Memory B cell (primary cell): ENCODE data around the gene MRTFA.
A peak's percentile ranks its signal among the peaks of the same experiment; 100 is the strongest.
"Not testable (repeated sequence)": the region's sequence is repeated elsewhere in the genome, so short reads cannot be mapped to it uniquely, and the experiment has no call there.

ENCODE experiments used
- ATAC-seq: fragments of 150-1000 bp; cut with Tn5 transposase; 2 replicates; pipeline ENCODE4 v1.10.0; 2021; ENCODE audit warnings: low read depth, mild to moderate bottlenecking, moderate library complexity
- DNase-seq, 2 donors: peaks; one replicate each; pipeline ENCODE4 v3.0.0; 2022; ENCODE audit warnings: low spot score in 2 of 2
- H3K27ac Mint-ChIP-seq: one replicate; pipeline ENCODE4 v1.8.0; 2022; ENCODE audit warnings: mild to moderate bottlenecking, moderate library complexity, mixed read lengths
- H3K27me3 Mint-ChIP-seq: one replicate; pipeline ENCODE4 v1.8.0; 2022; ENCODE audit warnings: mixed read lengths
- H3K36me3 Mint-ChIP-seq: one replicate; pipeline ENCODE4 v1.8.0; 2022; ENCODE audit warnings: mild to moderate bottlenecking, mixed read lengths
- H3K4me1 Mint-ChIP-seq: one replicate; pipeline ENCODE4 v1.8.0; 2022; ENCODE audit warnings: mixed read lengths
- H3K4me3 Mint-ChIP-seq: one replicate; pipeline ENCODE4 v1.8.0; 2022; ENCODE audit warnings: mild to moderate bottlenecking, moderate library complexity, mixed read lengths
- H3K9me3 Mint-ChIP-seq: one replicate; pipeline ENCODE4 v1.8.0; 2022; ENCODE audit warnings: mixed read lengths

Gene MRTFA

GRCh38 chr22:40516416-40516815 is 120.1 kb downstream of the MRTFA start:
- Mint-ChIP-seq H3K4me1 (peaks cover 16% of the 10 kb centered on the region), H3K36me3 (peaks cover 7% of the 10 kb centered on the region), H3K9me3 (no peaks in the 10 kb centered on the region), H3K27me3 (no peaks in the 10 kb centered on the region), H3K27ac (no peak overlapping the region), H3K4me3 (no peak overlapping the region)
- no peak for DNase-seq
- ATAC-seq = no peak

GRCh38 chr22:40512426-40513136 is 123.9 kb downstream of the MRTFA start:
- no peak overlapping the region for H3K4me3 Mint-ChIP-seq
- DNase-seq (no peak), ATAC-seq (no peak)
- H3K4me1 Mint-ChIP-seq = peaks cover 7% of the 10 kb centered on the region
- no peaks in the 10 kb centered on the region for H3K27me3 Mint-ChIP-seq
- peaks cover 4% of the 10 kb centered on the region for H3K36me3 Mint-ChIP-seq
- no peaks in the 10 kb centered on the region for H3K9me3 Mint-ChIP-seq
- H3K27ac Mint-ChIP-seq = no peak overlapping the region

- Mint-ChIP-seq H3K4me1 (peaks cover 4% of the 10 kb centered on the region), H3K36me3 (peaks cover 4% of the 10 kb centered on the region), H3K4me3 (no peak overlapping the region), H3K27me3 (no peaks in the 10 kb centered on the region), H3K9me3 (no peaks in the 10 kb centered on the region), H3K27ac (peak overlapping the region; percentile 1)
- ATAC-seq = no peak
- DNase-seq = no peak
Observed at GRCh38 chr22:40511604-40512003, 124.9 kb downstream of the MRTFA start.

GRCh38 chr22:40510631-40511364 is 125.7 kb downstream of the MRTFA start:
- Mint-ChIP-seq H3K36me3 (peaks cover 2% of the 10 kb centered on the region), H3K27ac (peak overlapping the region; percentile 1), H3K4me3 (no peak overlapping the region), H3K9me3 (no peaks in the 10 kb centered on the region), H3K27me3 (no peaks in the 10 kb centered on the region), H3K4me1 (peaks cover 4% of the 10 kb centered on the region)
- DNase-seq (no peak), ATAC-seq (no peak)

GRCh38 chr22:40509401-40510134 is 127.0 kb downstream of the MRTFA start:
- no peaks in the 10 kb centered on the region for H3K9me3 Mint-ChIP-seq
- H3K27ac Mint-ChIP-seq = peak overlapping the region; percentile 14
- H3K36me3 Mint-ChIP-seq = no peaks in the 10 kb centered on the region
- H3K4me1 Mint-ChIP-seq = peaks cover 7% of the 10 kb centered on the region
- DNase-seq = no peak
- no peak overlapping the region for H3K4me3 Mint-ChIP-seq
- ATAC-seq = no peak
- H3K27me3 Mint-ChIP-seq = no peaks in the 10 kb centered on the region

- DNase-seq, H3K4me3 Mint-ChIP-seq, H3K4me1 Mint-ChIP-seq, H3K27me3 Mint-ChIP-seq, H3K27ac Mint-ChIP-seq, H3K9me3 Mint-ChIP-seq, H3K36me3 Mint-ChIP-seq, ATAC-seq: not testable (repeated sequence)
Observed at GRCh38 chr22:40508046-40508445, 128.5 kb downstream of the MRTFA start.

GRCh38 chr22:40507491-40507890 is 129.0 kb downstream of the MRTFA start:
- H3K36me3 Mint-ChIP-seq = peaks cover 4% of the 10 kb centered on the region
- DNase-seq (no peak), ATAC-seq (no peak)
- no peak overlapping the region for H3K4me3 Mint-ChIP-seq
- H3K9me3 Mint-ChIP-seq = no peaks in the 10 kb centered on the region
- no peaks in the 10 kb centered on the region for H3K27me3 Mint-ChIP-seq
- H3K4me1 Mint-ChIP-seq = peaks cover 14% of the 10 kb centered on the region
- H3K27ac Mint-ChIP-seq = no peak overlapping the region

- DNase-seq = no peak
- Mint-ChIP-seq H3K4me3 (no peak overlapping the region), H3K27me3 (no peaks in the 10 kb centered on the region), H3K4me1 (peaks cover 14% of the 10 kb centered on the region), H3K27ac (no peak overlapping the region), H3K36me3 (peaks cover 4% of the 10 kb centered on the region), H3K9me3 (no peaks in the 10 kb centered on the region)
- ATAC-seq = no peak
Observed at GRCh38 chr22:40506762-40507161, 129.8 kb downstream of the MRTFA start.

- no peaks in the 10 kb centered on the region for H3K27me3 Mint-ChIP-seq
- ATAC-seq = no peak
- H3K36me3 Mint-ChIP-seq = peaks cover 4% of the 10 kb centered on the region
- H3K4me3 Mint-ChIP-seq = no peak overlapping the region
- no peak for DNase-seq
- peaks cover 10% of the 10 kb centered on the region for H3K4me1 Mint-ChIP-seq
- H3K27ac Mint-ChIP-seq = peak overlapping the region; percentile 87
- H3K9me3 Mint-ChIP-seq = no peaks in the 10 kb centered on the region
Observed at GRCh38 chr22:40504285-40505249, 132.0 kb downstream of the MRTFA start.

- H3K4me3 Mint-ChIP-seq = no peak overlapping the region
- no peaks in the 10 kb centered on the region for H3K27me3 Mint-ChIP-seq
- peaks cover 4% of the 10 kb centered on the region for H3K36me3 Mint-ChIP-seq
- no peak for ATAC-seq
- peaks cover 12% of the 10 kb centered on the region for H3K4me1 Mint-ChIP-seq
- peak overlapping the region; percentile 58 for H3K27ac Mint-ChIP-seq
- no peaks in the 10 kb centered on the region for H3K9me3 Mint-ChIP-seq
- no peak for DNase-seq
Observed at GRCh38 chr22:40502919-40503318, 133.6 kb downstream of the MRTFA start.

- peaks cover 19% of the 10 kb centered on the region for H3K4me1 Mint-ChIP-seq
- not testable (repeated sequence) for H3K27me3 Mint-ChIP-seq, H3K9me3 Mint-ChIP-seq, H3K27ac Mint-ChIP-seq, H3K4me3 Mint-ChIP-seq, H3K36me3 Mint-ChIP-seq, DNase-seq, ATAC-seq
Observed at GRCh38 chr22:40500465-40500786, 136.1 kb downstream of the MRTFA start.

GRCh38 chr22:40499209-40499623 is 137.3 kb downstream of the MRTFA start:
- Mint-ChIP-seq H3K4me3 (no peak overlapping the region), H3K9me3 (no peaks in the 10 kb centered on the region)

GRCh38 chr22:40498420-40499208 is 137.9 kb downstream of the MRTFA start:
- Mint-ChIP-seq H3K9me3 (no peaks in the 10 kb centered on the region), H3K27me3 (no peaks in the 10 kb centered on the region), H3K27ac (peak overlapping the region; percentile 58), H3K36me3 (peaks cover 9% of the 10 kb centered on the region), H3K4me3 (no peak overlapping the region), H3K4me1 (peaks cover 16% of the 10 kb centered on the region)
- ATAC-seq = no peak
- no peak for DNase-seq

More at GRCh38 chr22:40499209-40499623, 137.3 kb downstream of the MRTFA start:
- Mint-ChIP-seq H3K36me3 (peaks cover 9% of the 10 kb centered on the region), H3K27me3 (no peaks in the 10 kb centered on the region), H3K4me1 (peaks cover 18% of the 10 kb centered on the region), H3K27ac (no peak overlapping the region)
- DNase-seq (no peak), ATAC-seq (no peak)
